Panc1 (cell line): Measurements from ENCODE around the gene SELENOM.

Experiments
- POLR2AphosphoS5 ChIP-seq: IDR thresholded peaks from 2 replicates; pipeline ENCODE4 v1.6.1; 2012; ENCODE audit warnings: mild to moderate bottlenecking, low read depth, low read length, moderate library complexity
- TF ChIP-seq, protein P1 (sequence below): fragments of 450-650 bp; IDR thresholded peaks from 2 replicates; pipeline ENCODE4 v1.5.1; 2017; ENCODE audit warnings: mild to moderate bottlenecking

DNA sequence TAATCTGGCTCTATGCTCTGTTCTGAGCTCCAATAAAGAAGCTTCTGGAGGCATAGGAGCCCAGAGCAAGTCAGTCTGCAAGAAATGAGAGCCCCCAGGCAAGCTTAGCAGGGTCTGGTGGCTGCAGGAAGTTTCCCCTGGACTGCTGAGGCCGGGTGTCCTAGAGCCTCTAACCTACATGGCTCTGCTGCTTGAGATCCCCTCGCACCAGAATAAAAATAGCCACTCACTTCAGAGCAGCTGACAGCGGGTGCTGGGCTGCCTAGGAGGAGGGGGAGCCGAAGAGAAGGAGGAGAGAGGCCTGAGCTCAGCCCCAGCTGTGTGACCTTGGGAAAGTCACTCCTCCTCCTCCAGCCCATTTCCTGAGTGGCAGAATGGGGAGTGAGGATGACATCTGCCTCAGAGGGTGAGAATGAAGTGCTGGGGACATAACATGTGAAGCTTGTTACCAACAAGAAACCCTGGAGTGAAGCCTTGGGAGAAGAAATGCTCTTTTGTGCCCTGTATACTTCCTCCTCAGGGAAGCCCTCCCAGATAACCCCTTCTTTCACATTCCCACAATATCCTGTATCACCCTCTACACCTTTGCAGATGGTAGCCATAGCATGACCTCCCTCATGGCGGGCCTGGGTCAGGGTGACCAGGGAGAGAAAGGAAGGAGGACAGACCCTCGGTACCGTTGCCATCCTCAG, 11.8 kb upstream of the SELENOM start:
- TF ChIP-seq, protein P1, sequence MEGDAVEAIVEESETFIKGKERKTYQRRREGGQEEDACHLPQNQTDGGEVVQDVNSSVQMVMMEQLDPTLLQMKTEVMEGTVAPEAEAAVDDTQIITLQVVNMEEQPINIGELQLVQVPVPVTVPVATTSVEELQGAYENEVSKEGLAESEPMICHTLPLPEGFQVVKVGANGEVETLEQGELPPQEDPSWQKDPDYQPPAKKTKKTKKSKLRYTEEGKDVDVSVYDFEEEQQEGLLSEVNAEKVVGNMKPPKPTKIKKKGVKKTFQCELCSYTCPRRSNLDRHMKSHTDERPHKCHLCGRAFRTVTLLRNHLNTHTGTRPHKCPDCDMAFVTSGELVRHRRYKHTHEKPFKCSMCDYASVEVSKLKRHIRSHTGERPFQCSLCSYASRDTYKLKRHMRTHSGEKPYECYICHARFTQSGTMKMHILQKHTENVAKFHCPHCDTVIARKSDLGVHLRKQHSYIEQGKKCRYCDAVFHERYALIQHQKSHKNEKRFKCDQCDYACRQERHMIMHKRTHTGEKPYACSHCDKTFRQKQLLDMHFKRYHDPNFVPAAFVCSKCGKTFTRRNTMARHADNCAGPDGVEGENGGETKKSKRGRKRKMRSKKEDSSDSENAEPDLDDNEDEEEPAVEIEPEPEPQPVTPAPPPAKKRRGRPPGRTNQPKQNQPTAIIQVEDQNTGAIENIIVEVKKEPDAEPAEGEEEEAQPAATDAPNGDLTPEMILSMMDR = no peak
- TF ChIP-seq POLR2AphosphoS5 = no peak
